SU-DHL-6 (cell line): Measurements from ENCODE around the gene POLN.

Experiments
- H2AFZ ChIP-seq: fragments of 200-600 bp; sonication (generic); 2 replicates; pipeline ENCODE4 v1.6.1; 2014; ENCODE audit warnings: low read depth, mild to moderate bottlenecking, moderate library complexity, mixed read lengths, antibody characterized with exemption, low read length; ENCODE audit not compliant: severe bottlenecking
- H3F3A ChIP-seq: fragments of 200-600 bp; shearing (Covaris generic); 2 replicates; pipeline ENCODE4 v1.6.0; 2016; ENCODE audit warnings: antibody characterized with exemption, mild to moderate bottlenecking; ENCODE audit not compliant: insufficient read depth
- H3K27ac ChIP-seq: fragments of 200-600 bp; sonication (generic); 2 replicates; pipeline ENCODE4 v1.5.1; 2016; ENCODE audit warnings: low read depth, mild to moderate bottlenecking, low read length, moderate library complexity, mixed read lengths
- H3K27me3 ChIP-seq: fragments of 200-600 bp; sonication (generic), shearing (Covaris generic); 2 replicates; pipeline ENCODE4 v1.6.0; 2014; ENCODE audit warnings: mild to moderate bottlenecking, low read length
- H3K36me3 ChIP-seq: fragments of 200-600 bp; sonication (generic); 2 replicates; pipeline ENCODE4 v1.6.1; 2014; ENCODE audit warnings: mild to moderate bottlenecking, low read length, mixed read lengths
- H3K4me2 ChIP-seq: fragments of 300-600, 200-600 bp; shearing (Covaris generic), sonication (generic); 2 replicates; pipeline ENCODE4 v1.6.0; 2014; ENCODE audit warnings: low read length, low read depth, mild to moderate bottlenecking; ENCODE audit not compliant: poor library complexity, severe bottlenecking
- H3K4me3 ChIP-seq: fragments of 200-600 bp; sonication (generic); 2 replicates; pipeline ENCODE4 v1.5.1; 2014; ENCODE audit warnings: antibody characterized with exemption, low read length, mild to moderate bottlenecking, mixed read lengths; ENCODE audit not compliant: insufficient read depth, poor library complexity, severe bottlenecking
- H3K79me2 ChIP-seq: fragments of 200-600 bp; sonication (generic); 2 replicates; pipeline ENCODE4 v1.6.1; 2014; ENCODE audit warnings: mild to moderate bottlenecking, low read length, moderate library complexity; ENCODE audit not compliant: insufficient read depth
- H3K9ac ChIP-seq: fragments of 200-600 bp; sonication (generic); 2 replicates; pipeline ENCODE4 v1.7.0; 2014; ENCODE audit warnings: mild to moderate bottlenecking, low read length
- H3K9me2 ChIP-seq: fragments of 200-600 bp; sonication (generic); replicated peaks from 2 replicates; pipeline ENCODE4 v1.6.1; 2014; ENCODE audit warnings: low read length; ENCODE audit not compliant: insufficient read depth
- H3K9me3 ChIP-seq: fragments of 200-600 bp; sonication (generic); 2 replicates; pipeline ENCODE4 v1.6.1; 2014; ENCODE audit warnings: low read length, mixed read lengths; ENCODE audit not compliant: insufficient read depth
- H4K20me1 ChIP-seq: fragments of 200-600 bp; sonication (generic); 2 replicates; pipeline ENCODE4 v1.6.1; 2014; ENCODE audit warnings: low read depth, mild to moderate bottlenecking, antibody characterized with exemption, low read length, moderate library complexity, mixed read lengths
- EZH2phosphoT487 ChIP-seq: fragments of 200-600 bp; sonication (generic), shearing (Covaris generic); conservative IDR thresholded peaks from 2 replicates; pipeline ENCODE4 v1.6.1; 2018; ENCODE audit warnings: mild to moderate bottlenecking, antibody characterized with exemption, low read length, moderate library complexity, mixed read lengths
- TF ChIP-seq, protein P1 (sequence below): fragments of 200-600 bp; sonication (generic); IDR thresholded peaks from one replicate; pipeline ENCODE4 v1.5.1; 2017; ENCODE audit warnings: antibody characterized with exemption, mild to moderate bottlenecking, low read length, moderate library complexity; ENCODE audit not compliant: insufficient read depth, poor library complexity, severe bottlenecking

The POLN gene

DNA sequence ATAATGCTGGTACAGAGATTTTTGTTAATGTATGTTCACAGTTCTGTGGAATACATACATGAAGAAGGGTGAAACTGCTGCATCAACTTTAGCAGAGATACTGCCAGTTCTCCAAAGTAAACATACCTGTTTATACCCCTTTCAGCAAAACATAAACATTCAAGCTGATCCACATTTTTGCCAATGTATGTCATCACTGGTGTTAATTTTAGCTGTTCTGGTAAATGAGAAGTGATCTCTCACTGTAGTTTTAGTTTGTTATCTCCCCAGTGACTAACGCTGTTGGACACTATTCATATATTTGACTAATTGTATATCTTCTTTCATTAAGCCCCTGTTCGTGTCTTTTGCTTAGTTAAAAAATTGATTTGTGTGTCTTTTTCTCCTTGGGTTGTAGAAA, 82.0 kb downstream of the POLN start:
- no peak overlapping the region for H3K4me3 ChIP-seq
- no peak overlapping the region for H3K27ac ChIP-seq
- H3K9me2 ChIP-seq = no peaks in the 10 kb centered on the region
- H3K36me3 ChIP-seq = no peaks in the 10 kb centered on the region
- H2AFZ ChIP-seq = no peak overlapping the region
- H3F3A ChIP-seq = no peaks in the 10 kb centered on the region
- no peaks in the 10 kb centered on the region for H3K9me3 ChIP-seq
- no peaks in the 10 kb centered on the region for H3K79me2 ChIP-seq
- H3K4me2 ChIP-seq = no peak overlapping the region
- no peaks in the 10 kb centered on the region for H4K20me1 ChIP-seq
- no peak for TF ChIP-seq EZH2phosphoT487
- TF ChIP-seq, protein P1, sequence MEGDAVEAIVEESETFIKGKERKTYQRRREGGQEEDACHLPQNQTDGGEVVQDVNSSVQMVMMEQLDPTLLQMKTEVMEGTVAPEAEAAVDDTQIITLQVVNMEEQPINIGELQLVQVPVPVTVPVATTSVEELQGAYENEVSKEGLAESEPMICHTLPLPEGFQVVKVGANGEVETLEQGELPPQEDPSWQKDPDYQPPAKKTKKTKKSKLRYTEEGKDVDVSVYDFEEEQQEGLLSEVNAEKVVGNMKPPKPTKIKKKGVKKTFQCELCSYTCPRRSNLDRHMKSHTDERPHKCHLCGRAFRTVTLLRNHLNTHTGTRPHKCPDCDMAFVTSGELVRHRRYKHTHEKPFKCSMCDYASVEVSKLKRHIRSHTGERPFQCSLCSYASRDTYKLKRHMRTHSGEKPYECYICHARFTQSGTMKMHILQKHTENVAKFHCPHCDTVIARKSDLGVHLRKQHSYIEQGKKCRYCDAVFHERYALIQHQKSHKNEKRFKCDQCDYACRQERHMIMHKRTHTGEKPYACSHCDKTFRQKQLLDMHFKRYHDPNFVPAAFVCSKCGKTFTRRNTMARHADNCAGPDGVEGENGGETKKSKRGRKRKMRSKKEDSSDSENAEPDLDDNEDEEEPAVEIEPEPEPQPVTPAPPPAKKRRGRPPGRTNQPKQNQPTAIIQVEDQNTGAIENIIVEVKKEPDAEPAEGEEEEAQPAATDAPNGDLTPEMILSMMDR = no peak
- H3K27me3 ChIP-seq = no peaks in the 10 kb centered on the region
- H3K9ac ChIP-seq = no peak overlapping the region

DNA sequence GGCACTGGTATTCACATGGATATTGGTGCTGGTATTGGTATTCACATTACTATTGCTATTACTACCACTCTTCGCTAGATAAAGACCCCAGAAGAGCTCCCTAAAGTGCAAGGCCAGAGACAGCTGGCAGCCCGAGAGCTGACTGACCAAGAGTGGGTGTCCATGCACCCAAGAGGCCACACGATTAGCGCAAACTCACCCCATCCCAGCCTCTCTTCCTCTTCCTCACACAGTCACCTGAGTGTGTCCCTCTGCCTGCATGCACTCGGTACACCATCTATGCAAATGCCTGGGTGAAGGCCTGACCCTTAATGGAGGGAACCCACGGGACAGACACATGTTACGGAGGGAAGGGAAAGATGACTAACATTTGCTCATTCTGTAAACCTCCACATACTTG, 86.7 kb downstream of the POLN start:
- Histone ChIP-seq H3K27ac (no peak overlapping the region), H3K4me2 (no peak overlapping the region), H3K9me3 (no peaks in the 10 kb centered on the region), H3F3A (no peaks in the 10 kb centered on the region), H3K27me3 (no peaks in the 10 kb centered on the region), H2AFZ (no peak overlapping the region), H4K20me1 (no peaks in the 10 kb centered on the region), H3K79me2 (no peaks in the 10 kb centered on the region), H3K9me2 (no peaks in the 10 kb centered on the region), H3K9ac (no peak overlapping the region), H3K36me3 (no peaks in the 10 kb centered on the region), H3K4me3 (no peak overlapping the region)
- TF ChIP-seq EZH2phosphoT487 = no peak
- TF ChIP-seq, protein P1 = no peak

DNA sequence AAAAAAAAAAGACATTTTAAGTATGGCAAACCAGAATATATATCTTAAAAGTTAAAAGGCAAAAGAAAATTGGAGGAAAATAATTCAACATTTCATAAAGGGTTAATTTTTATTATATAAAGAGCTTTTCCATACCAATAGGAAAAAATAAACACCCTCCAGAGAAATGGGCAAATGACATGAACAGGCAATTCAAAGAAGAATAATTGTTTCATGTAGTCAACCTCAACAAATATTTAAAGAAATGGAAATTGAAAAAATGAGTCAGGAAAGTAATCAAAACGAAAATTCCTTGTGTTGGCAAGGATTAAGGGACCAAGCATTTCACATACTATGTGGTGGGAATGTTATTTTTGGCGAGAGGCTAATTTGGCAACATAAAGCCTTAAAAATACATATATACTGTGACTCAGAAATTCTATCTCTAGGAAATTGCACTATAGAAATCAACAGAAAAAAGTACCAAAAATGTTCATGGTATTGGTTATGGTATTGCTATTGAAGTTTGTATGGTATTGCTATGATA, 87.6 kb downstream of the POLN start:
- Histone ChIP-seq H2AFZ (no peak overlapping the region), H3K27me3 (no peaks in the 10 kb centered on the region), H3K9me3 (no peaks in the 10 kb centered on the region), H3F3A (no peaks in the 10 kb centered on the region), H3K36me3 (no peaks in the 10 kb centered on the region), H3K9me2 (no peaks in the 10 kb centered on the region), H3K27ac (no peak overlapping the region), H3K79me2 (no peaks in the 10 kb centered on the region), H3K4me3 (no peak overlapping the region), H3K4me2 (no peak overlapping the region), H4K20me1 (no peaks in the 10 kb centered on the region), H3K9ac (no peak overlapping the region)
- TF ChIP-seq EZH2phosphoT487 = no peak
- TF ChIP-seq, protein P1 = no peak
